ENCODE measurements around the gene NDUFAF4. TPM values are rescaled to one million over a fixed set of nuclear protein-coding genes. Genes with fewer than 3 reads are reported as not detected.

NDUFAF4 gene
- total RNA-seq, 1 donor from 2014 or later, result 33.3 TPM

DNA sequence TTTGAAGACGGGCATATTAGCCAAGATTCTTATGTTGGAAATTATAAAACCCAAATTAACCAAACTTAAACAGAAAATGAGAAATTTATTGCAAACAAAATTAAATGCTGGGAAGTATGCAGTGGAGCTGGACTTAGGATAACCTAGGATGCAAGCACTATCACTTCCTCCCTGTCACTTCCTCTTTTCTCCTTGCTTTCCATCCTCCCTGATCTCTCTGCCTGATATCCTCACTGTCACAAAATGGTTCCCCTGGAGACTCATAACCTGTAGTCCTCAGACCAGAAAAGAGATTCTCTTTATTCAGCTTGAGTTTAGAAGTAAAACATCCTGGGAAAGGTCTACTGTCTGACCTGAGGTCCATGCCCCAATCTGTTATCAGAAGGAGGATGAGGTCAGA, 19.4 kb upstream of the NDUFAF4 start:
- no peak overlapping the region for H3K27ac Mint-ChIP-seq (ENCODE audit: unreplicated experiment)
- no peak for DNase-seq (ENCODE audit: low spot score)
- TF ChIP-seq, protein P1, sequence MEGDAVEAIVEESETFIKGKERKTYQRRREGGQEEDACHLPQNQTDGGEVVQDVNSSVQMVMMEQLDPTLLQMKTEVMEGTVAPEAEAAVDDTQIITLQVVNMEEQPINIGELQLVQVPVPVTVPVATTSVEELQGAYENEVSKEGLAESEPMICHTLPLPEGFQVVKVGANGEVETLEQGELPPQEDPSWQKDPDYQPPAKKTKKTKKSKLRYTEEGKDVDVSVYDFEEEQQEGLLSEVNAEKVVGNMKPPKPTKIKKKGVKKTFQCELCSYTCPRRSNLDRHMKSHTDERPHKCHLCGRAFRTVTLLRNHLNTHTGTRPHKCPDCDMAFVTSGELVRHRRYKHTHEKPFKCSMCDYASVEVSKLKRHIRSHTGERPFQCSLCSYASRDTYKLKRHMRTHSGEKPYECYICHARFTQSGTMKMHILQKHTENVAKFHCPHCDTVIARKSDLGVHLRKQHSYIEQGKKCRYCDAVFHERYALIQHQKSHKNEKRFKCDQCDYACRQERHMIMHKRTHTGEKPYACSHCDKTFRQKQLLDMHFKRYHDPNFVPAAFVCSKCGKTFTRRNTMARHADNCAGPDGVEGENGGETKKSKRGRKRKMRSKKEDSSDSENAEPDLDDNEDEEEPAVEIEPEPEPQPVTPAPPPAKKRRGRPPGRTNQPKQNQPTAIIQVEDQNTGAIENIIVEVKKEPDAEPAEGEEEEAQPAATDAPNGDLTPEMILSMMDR (IDR thresholded peaks at IDR 0.05; ENCODE audit: unreplicated experiment), result no peak
- H3K36me3 Mint-ChIP-seq (ENCODE audit: low read depth, unreplicated experiment), result no peaks in the 10 kb centered on the region
- H3K4me3 Mint-ChIP-seq (ENCODE audit: unreplicated experiment), result no peak overlapping the region
- H3K27me3 Mint-ChIP-seq (ENCODE audit: unreplicated experiment), result no peaks in the 10 kb centered on the region
- H3K9me3 Mint-ChIP-seq (ENCODE audit: unreplicated experiment), result no peaks in the 10 kb centered on the region
- peaks cover 3% of the 10 kb centered on the region for H3K4me1 Mint-ChIP-seq (ENCODE audit: unreplicated experiment)

DNA sequence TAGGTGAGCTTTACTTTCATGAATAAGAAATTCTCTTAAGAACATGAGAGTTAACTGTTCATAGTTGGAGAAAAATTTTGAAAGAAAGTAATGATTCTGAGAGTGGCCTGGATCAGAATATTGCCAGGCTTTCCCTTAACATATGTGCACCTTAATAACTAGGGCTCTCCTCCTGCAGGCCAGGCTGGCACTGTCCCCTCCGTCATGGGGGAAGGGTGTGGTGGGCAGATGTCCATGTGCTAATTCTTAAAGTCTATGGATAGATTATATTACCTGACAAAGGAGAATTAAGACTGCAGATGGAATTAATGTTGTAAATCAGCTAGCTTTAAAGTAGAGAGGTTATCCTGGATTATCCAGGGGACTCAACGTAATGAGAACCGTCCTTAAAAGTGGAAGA, 15.9 kb upstream of the NDUFAF4 start:
- TF ChIP-seq, protein P1 (IDR thresholded peaks at IDR 0.05; ENCODE audit: unreplicated experiment), result no peak
- no peak for DNase-seq (ENCODE audit: low spot score)
- no peak overlapping the region for H3K27ac Mint-ChIP-seq (ENCODE audit: unreplicated experiment)
- no peaks in the 10 kb centered on the region for H3K9me3 Mint-ChIP-seq (ENCODE audit: unreplicated experiment)
- H3K36me3 Mint-ChIP-seq (ENCODE audit: low read depth, unreplicated experiment), result no peaks in the 10 kb centered on the region
- H3K27me3 Mint-ChIP-seq (ENCODE audit: unreplicated experiment), result peaks cover 2% of the 10 kb centered on the region
- H3K4me3 Mint-ChIP-seq (ENCODE audit: unreplicated experiment), result no peak overlapping the region
- peaks cover 13% of the 10 kb centered on the region for H3K4me1 Mint-ChIP-seq (ENCODE audit: unreplicated experiment)

DNA sequence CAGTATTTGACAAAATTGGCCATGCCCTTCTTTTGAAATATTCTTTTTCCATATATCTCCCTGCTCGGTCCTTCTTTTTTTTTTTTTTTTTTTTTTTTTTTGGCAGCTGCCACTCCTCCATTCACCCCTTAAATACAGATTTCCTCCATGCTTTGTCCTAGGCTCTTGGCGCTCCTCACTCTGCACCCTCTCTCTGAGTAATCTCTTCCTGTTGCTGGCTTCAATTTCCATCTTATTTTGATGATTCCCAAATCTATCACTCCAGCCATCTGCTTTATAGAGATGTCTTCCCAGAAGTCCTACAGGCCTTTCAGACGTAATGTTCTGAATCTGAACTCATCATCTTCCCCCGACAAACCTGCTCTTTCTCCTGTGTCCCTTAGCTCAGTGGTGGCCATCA, 14.1 kb upstream of the NDUFAF4 start:
- peaks cover 13% of the 10 kb centered on the region for H3K4me1 Mint-ChIP-seq (ENCODE audit: unreplicated experiment)
- no peak overlapping the region for H3K4me3 Mint-ChIP-seq (ENCODE audit: unreplicated experiment)
- H3K27ac Mint-ChIP-seq (ENCODE audit: unreplicated experiment), result no peak overlapping the region
- peaks cover 2% of the 10 kb centered on the region for H3K27me3 Mint-ChIP-seq (ENCODE audit: unreplicated experiment)
- no peak for DNase-seq (ENCODE audit: low spot score)
- no peaks in the 10 kb centered on the region for H3K9me3 Mint-ChIP-seq (ENCODE audit: unreplicated experiment)
- TF ChIP-seq, protein P1 (IDR thresholded peaks at IDR 0.05; ENCODE audit: unreplicated experiment), result no peak
- no peaks in the 10 kb centered on the region for H3K36me3 Mint-ChIP-seq (ENCODE audit: low read depth, unreplicated experiment)

DNA sequence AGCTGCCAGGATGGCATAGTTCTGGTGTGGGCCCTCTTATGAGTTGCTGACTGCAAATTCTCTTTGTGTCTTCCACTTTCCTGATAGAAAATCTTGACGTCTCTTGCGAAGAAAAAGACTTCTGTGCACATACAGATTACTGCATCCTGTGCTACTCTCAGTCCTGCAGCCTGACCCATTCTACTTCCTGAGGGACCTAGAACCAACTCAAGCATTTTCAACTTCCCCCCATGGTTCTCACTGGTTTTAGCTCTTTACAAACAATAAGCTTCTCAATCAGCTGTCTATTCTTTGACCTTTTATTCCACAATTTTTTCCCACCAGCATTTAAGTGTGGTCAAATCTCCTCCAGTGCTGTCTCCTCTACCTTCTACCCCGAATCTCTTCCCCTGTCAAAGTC, 13.5 kb upstream of the NDUFAF4 start:
- no peaks in the 10 kb centered on the region for H3K9me3 Mint-ChIP-seq (ENCODE audit: unreplicated experiment)
- H3K27ac Mint-ChIP-seq (ENCODE audit: unreplicated experiment), result no peak overlapping the region
- no peak overlapping the region for H3K4me3 Mint-ChIP-seq (ENCODE audit: unreplicated experiment)
- TF ChIP-seq, protein P1 (IDR thresholded peaks at IDR 0.05; ENCODE audit: unreplicated experiment), result no peak
- no peaks in the 10 kb centered on the region for H3K36me3 Mint-ChIP-seq (ENCODE audit: low read depth, unreplicated experiment)
- peaks cover 13% of the 10 kb centered on the region for H3K4me1 Mint-ChIP-seq (ENCODE audit: unreplicated experiment)
- no peak for DNase-seq (ENCODE audit: low spot score)
- peaks cover 3% of the 10 kb centered on the region for H3K27me3 Mint-ChIP-seq (ENCODE audit: unreplicated experiment)

DNA sequence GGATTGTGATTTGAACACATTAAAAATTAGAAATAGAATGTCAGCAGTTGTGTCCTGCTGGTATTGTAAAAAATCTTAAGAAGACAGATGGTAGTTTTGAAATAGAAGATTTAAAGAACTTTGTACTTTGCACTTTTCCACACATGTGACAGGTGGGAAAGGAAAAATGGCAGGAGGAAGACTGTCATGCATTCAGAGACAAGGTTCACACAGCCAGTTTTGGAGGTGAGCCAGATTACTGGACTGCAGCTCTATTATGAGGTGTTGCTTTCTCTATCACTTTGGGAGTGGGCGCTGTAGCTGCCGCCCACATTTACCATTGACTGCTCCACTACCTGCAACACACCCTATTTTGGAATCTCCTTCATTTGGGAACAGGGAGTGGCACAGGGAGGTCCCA, 12.1 kb upstream of the NDUFAF4 start:
- no peak for DNase-seq (ENCODE audit: low spot score)
- H3K27ac Mint-ChIP-seq (ENCODE audit: unreplicated experiment), result no peak overlapping the region
- no peaks in the 10 kb centered on the region for H3K9me3 Mint-ChIP-seq (ENCODE audit: unreplicated experiment)
- no peaks in the 10 kb centered on the region for H3K36me3 Mint-ChIP-seq (ENCODE audit: low read depth, unreplicated experiment)
- TF ChIP-seq, protein P1 (IDR thresholded peaks at IDR 0.05; ENCODE audit: unreplicated experiment), result no peak
- peaks cover 4% of the 10 kb centered on the region for H3K27me3 Mint-ChIP-seq (ENCODE audit: unreplicated experiment)
- peaks cover 13% of the 10 kb centered on the region for H3K4me1 Mint-ChIP-seq (ENCODE audit: unreplicated experiment)
- no peak overlapping the region for H3K4me3 Mint-ChIP-seq (ENCODE audit: unreplicated experiment)
